ENCODE results near the gene TRIM45. TPM values are rescaled to one million over a fixed set of nuclear protein-coding genes. Genes with fewer than 3 reads are reported as not detected.

TRIM45 gene
- total RNA-seq, 1 donor from 2014 or later, result 2.5 TPM

DNA sequence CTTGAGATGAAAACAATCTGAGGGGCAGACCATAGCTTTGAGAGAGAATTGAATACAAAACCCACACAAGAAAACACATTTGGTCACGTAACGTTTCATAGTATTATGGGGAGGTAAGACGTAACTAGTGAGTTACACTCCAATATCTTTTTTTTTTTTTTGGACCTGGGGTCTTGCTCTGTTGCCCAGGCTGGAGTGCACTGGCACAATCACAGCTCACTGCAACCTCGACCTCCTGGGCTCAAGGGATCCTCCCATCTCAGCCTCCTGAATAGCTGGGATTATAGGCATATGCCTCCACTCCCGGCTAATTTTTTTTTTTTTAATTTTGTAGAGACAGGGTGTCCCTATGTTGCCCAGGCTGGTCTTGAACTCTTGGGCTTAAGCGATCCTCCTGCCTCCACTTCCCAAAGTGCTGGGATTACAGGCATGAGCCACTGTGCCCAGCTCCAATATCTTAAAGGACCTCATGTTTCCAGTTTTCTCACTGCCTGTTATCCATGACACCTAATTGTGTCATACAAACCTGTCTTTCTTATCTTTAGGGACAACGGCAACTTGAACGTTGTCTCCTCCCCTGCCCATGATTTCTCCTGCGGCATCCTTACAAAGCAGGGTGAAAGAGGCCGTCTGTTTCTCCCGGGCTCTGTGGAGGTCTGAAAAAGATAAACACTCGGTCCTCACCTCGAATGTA lies 5.3 kb downstream of the TRIM45 start:
- no peaks in the 10 kb centered on the region for H3K9me3 ChIP-seq (ENCODE audit: insufficient read depth, low read depth, low read length)
- no peak overlapping the region for H3K4me3 Mint-ChIP-seq (ENCODE audit: unreplicated experiment)
- H3K4me2 ChIP-seq (ENCODE audit: low read length), result no peak overlapping the region
- H3K9me3 Mint-ChIP-seq (ENCODE audit: unreplicated experiment), result no peaks in the 10 kb centered on the region
- peaks cover 10% of the 10 kb centered on the region for H3K4me1 ChIP-seq (ENCODE audit: insufficient read depth, low read length)
- no peak for FAIRE-seq
- H3K9ac ChIP-seq (ENCODE audit: low read length), result no peak overlapping the region
- no peaks in the 10 kb centered on the region for H4K20me1 ChIP-seq (ENCODE audit: insufficient read depth, low read length)
- TF ChIP-seq, protein P1, sequence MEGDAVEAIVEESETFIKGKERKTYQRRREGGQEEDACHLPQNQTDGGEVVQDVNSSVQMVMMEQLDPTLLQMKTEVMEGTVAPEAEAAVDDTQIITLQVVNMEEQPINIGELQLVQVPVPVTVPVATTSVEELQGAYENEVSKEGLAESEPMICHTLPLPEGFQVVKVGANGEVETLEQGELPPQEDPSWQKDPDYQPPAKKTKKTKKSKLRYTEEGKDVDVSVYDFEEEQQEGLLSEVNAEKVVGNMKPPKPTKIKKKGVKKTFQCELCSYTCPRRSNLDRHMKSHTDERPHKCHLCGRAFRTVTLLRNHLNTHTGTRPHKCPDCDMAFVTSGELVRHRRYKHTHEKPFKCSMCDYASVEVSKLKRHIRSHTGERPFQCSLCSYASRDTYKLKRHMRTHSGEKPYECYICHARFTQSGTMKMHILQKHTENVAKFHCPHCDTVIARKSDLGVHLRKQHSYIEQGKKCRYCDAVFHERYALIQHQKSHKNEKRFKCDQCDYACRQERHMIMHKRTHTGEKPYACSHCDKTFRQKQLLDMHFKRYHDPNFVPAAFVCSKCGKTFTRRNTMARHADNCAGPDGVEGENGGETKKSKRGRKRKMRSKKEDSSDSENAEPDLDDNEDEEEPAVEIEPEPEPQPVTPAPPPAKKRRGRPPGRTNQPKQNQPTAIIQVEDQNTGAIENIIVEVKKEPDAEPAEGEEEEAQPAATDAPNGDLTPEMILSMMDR (IDR thresholded peaks at IDR 0.05; ENCODE audit: insufficient read depth, low read depth, low read length), result no peak
- TF ChIP-seq EZH2 (IDR thresholded peaks at IDR 0.05; ENCODE audit: insufficient read depth, low read length), result no peak
- no peak overlapping the region for H3K27ac Mint-ChIP-seq (ENCODE audit: unreplicated experiment)
- H3K27me3 Mint-ChIP-seq (ENCODE audit: low read depth, unreplicated experiment), result no peaks in the 10 kb centered on the region
- no peaks in the 10 kb centered on the region for H3K79me2 ChIP-seq (ENCODE audit: insufficient read depth, low read length)
- H3K36me3 Mint-ChIP-seq (ENCODE audit: low read depth, unreplicated experiment), result peaks cover 6% of the 10 kb centered on the region
- H3K4me1 Mint-ChIP-seq (ENCODE audit: low read depth, unreplicated experiment), result peaks cover 3% of the 10 kb centered on the region
- DNase-seq (ENCODE audit: low read depth), result no peak
- no peak overlapping the region for H3K27ac ChIP-seq (ENCODE audit: low read depth, low read length)
- no peaks in the 10 kb centered on the region for H3K27me3 ChIP-seq (ENCODE audit: insufficient read depth, low read length)
- H3K4me3 ChIP-seq (ENCODE audit: insufficient read depth, low read depth, low read length), result no peak overlapping the region
- no peak overlapping the region for H2AFZ ChIP-seq (ENCODE audit: low read depth, low read length)
- H3K36me3 ChIP-seq (ENCODE audit: insufficient read depth, low read length), result no peaks in the 10 kb centered on the region

DNA sequence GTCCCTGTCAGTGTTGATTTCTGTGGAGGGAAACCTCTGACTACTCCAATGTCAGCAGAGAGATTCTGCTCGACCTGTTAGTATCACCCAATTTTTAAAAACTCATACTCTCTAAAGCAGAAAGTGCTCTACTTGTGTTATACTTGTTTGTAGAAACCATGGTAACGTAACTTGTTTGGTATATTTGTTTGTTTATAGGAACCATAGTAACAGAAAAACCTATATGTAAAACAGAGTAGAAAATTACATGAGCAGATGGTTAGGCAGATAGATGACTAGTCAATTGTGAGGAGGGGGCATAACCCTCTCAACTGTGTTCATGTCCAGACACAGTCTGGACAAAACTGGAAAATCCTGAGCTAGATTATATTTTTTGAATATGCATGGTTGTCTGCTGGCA lies 6.7 kb downstream of the TRIM45 start:
- H3K36me3 Mint-ChIP-seq (ENCODE audit: low read depth, unreplicated experiment), result peaks cover 6% of the 10 kb centered on the region

More for the DNA sequence above, 6.7 kb downstream of the TRIM45 start:
- H3K4me2 ChIP-seq (ENCODE audit: low read length), result no peak overlapping the region
- no peaks in the 10 kb centered on the region for H3K9me3 Mint-ChIP-seq (ENCODE audit: unreplicated experiment)
- H3K4me3 Mint-ChIP-seq (ENCODE audit: unreplicated experiment), result no peak overlapping the region
- FAIRE-seq, result no peak
- no peak overlapping the region for H2AFZ ChIP-seq (ENCODE audit: low read depth, low read length)
- no peak overlapping the region for H3K4me3 ChIP-seq (ENCODE audit: insufficient read depth, low read depth, low read length)
- peaks cover 2% of the 10 kb centered on the region for H3K4me1 Mint-ChIP-seq (ENCODE audit: low read depth, unreplicated experiment)
- TF ChIP-seq EZH2 (IDR thresholded peaks at IDR 0.05; ENCODE audit: insufficient read depth, low read length), result no peak
- TF ChIP-seq, protein P1 (IDR thresholded peaks at IDR 0.05; ENCODE audit: insufficient read depth, low read depth, low read length), result no peak
- no peak for DNase-seq (ENCODE audit: low read depth)
- no peaks in the 10 kb centered on the region for H3K9me3 ChIP-seq (ENCODE audit: insufficient read depth, low read depth, low read length)
- H3K79me2 ChIP-seq (ENCODE audit: insufficient read depth, low read length), result no peaks in the 10 kb centered on the region
- H3K27ac ChIP-seq (ENCODE audit: low read depth, low read length), result no peak overlapping the region
- no peaks in the 10 kb centered on the region for H4K20me1 ChIP-seq (ENCODE audit: insufficient read depth, low read length)
- no peaks in the 10 kb centered on the region for H3K36me3 ChIP-seq (ENCODE audit: insufficient read depth, low read length)
- no peaks in the 10 kb centered on the region for H3K27me3 Mint-ChIP-seq (ENCODE audit: low read depth, unreplicated experiment)
- no peak overlapping the region for H3K9ac ChIP-seq (ENCODE audit: low read length)
- H3K27ac Mint-ChIP-seq (ENCODE audit: unreplicated experiment), result no peak overlapping the region
- no peaks in the 10 kb centered on the region for H3K27me3 ChIP-seq (ENCODE audit: insufficient read depth, low read length)
- H3K4me1 ChIP-seq (ENCODE audit: insufficient read depth, low read length), result peaks cover 9% of the 10 kb centered on the region

Data from astrocyte (in vitro differentiated cells and primary cell).